SK-N-SH treated with all-trans-retinoic acid at 6 μM for 48 hours (cell line): ENCODE measurements around the gene SAMD10.

Experiments
- BACH2 ChIP-seq: fragments of 250-450 bp; sonication (Bioruptor Pico); IDR thresholded peaks from 2 replicates; pipeline ENCODE4 v1.9.0; 2021; ENCODE audit warnings: mild to moderate bottlenecking, borderline replicate concordance
- CREB5 ChIP-seq: fragments of 250-450 bp; sonication (Bioruptor Pico); IDR thresholded peaks from 2 replicates; pipeline ENCODE4 v1.5.1; 2020; ENCODE audit warnings: low read depth, mild to moderate bottlenecking, moderate library complexity
- OSR1 ChIP-seq: fragments of 250-450 bp; sonication (Bioruptor Pico); IDR thresholded peaks from 2 replicates; pipeline ENCODE4 v1.8.0; 2022; ENCODE audit warnings: moderate library complexity, mild to moderate bottlenecking, inconsistent platforms
- RARB ChIP-seq: fragments of 250-450 bp; sonication (Bioruptor Pico); IDR thresholded peaks from 2 replicates; pipeline ENCODE4 v1.8.0; 2021; ENCODE audit warnings: mild to moderate bottlenecking, moderate library complexity
- SNAI2 ChIP-seq: fragments of 250-450 bp; sonication (Bioruptor Pico); IDR thresholded peaks from 2 replicates; pipeline ENCODE4 v1.5.0; 2020; ENCODE audit warnings: mild to moderate bottlenecking, moderate library complexity
- ZC3H10 ChIP-seq: fragments of 250-450 bp; sonication (Bioruptor Pico); IDR thresholded peaks from 2 replicates; pipeline ENCODE4 v1.5.1; 2021; ENCODE audit warnings: mild to moderate bottlenecking, moderate library complexity
- ZFP30 ChIP-seq: fragments of 450-650 bp; formaldehyde crosslinking; IDR thresholded peaks from 2 replicates; pipeline ENCODE4 v1.5.0; 2022; ENCODE audit warnings: mild to moderate bottlenecking, moderate library complexity
- TF ChIP-seq, protein P1 (sequence below): fragments of 250-450 bp; sonication (Bioruptor Pico); IDR thresholded peaks from 2 replicates; pipeline ENCODE4 v1.8.0; 2020; ENCODE audit warnings: mild to moderate bottlenecking, moderate library complexity, borderline replicate concordance
- TF ChIP-seq, protein P2 (sequence below): fragments of 250-450 bp; sonication (Bioruptor Pico); IDR thresholded peaks from 2 replicates; pipeline ENCODE4 v1.5.1; 2021; ENCODE audit warnings: mild to moderate bottlenecking, moderate library complexity
- TF ChIP-seq, protein P3 (sequence below): fragments of 250-450 bp; sonication (Bioruptor Pico); IDR thresholded peaks from 2 replicates; pipeline ENCODE4 v1.8.0; 2021; ENCODE audit warnings: low read depth, mild to moderate bottlenecking, moderate library complexity, borderline replicate concordance

- TF ChIP-seq, protein P1, sequence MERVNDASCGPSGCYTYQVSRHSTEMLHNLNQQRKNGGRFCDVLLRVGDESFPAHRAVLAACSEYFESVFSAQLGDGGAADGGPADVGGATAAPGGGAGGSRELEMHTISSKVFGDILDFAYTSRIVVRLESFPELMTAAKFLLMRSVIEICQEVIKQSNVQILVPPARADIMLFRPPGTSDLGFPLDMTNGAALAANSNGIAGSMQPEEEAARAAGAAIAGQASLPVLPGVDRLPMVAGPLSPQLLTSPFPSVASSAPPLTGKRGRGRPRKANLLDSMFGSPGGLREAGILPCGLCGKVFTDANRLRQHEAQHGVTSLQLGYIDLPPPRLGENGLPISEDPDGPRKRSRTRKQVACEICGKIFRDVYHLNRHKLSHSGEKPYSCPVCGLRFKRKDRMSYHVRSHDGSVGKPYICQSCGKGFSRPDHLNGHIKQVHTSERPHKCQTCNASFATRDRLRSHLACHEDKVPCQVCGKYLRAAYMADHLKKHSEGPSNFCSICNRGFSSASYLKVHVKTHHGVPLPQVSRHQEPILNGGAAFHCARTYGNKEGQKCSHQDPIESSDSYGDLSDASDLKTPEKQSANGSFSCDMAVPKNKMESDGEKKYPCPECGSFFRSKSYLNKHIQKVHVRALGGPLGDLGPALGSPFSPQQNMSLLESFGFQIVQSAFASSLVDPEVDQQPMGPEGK: no peak
- TF ChIP-seq RARB (CRISPR knock-in tag): no peak
- no peak for TF ChIP-seq BACH2 (CRISPR knock-in tag)
- TF ChIP-seq, protein P2, sequence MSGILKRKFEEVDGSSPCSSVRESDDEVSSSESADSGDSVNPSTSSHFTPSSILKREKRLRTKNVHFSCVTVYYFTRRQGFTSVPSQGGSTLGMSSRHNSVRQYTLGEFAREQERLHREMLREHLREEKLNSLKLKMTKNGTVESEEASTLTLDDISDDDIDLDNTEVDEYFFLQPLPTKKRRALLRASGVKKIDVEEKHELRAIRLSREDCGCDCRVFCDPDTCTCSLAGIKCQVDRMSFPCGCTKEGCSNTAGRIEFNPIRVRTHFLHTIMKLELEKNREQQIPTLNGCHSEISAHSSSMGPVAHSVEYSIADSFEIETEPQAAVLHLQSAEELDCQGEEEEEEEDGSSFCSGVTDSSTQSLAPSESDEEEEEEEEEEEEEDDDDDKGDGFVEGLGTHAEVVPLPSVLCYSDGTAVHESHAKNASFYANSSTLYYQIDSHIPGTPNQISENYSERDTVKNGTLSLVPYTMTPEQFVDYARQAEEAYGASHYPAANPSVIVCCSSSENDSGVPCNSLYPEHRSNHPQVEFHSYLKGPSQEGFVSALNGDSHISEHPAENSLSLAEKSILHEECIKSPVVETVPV: no peak
- TF ChIP-seq, protein P3, sequence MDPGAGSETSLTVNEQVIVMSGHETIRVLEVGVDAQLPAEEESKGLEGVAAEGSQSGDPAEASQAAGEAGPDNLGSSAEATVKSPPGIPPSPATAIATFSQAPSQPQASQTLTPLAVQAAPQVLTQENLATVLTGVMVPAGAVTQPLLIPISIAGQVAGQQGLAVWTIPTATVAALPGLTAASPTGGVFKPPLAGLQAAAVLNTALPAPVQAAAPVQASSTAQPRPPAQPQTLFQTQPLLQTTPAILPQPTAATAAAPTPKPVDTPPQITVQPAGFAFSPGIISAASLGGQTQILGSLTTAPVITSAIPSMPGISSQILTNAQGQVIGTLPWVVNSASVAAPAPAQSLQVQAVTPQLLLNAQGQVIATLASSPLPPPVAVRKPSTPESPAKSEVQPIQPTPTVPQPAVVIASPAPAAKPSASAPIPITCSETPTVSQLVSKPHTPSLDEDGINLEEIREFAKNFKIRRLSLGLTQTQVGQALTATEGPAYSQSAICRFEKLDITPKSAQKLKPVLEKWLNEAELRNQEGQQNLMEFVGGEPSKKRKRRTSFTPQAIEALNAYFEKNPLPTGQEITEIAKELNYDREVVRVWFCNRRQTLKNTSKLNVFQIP (CRISPR knock-in tag): no peak
- no peak for TF ChIP-seq SNAI2 (CRISPR knock-in tag)
- TF ChIP-seq ZFP30: no peak
- TF ChIP-seq CREB5 (CRISPR knock-in tag): no peak
- TF ChIP-seq ZC3H10 (CRISPR knock-in tag): no peak
- no peak for TF ChIP-seq OSR1 (CRISPR knock-in tag)
Observed at GRCh38 chr20:63940472-63941266, 38.8 kb downstream of the SAMD10 start.
